SK-N-MC (cell line): ENCODE results near the gene HAPLN3.

Source experiments
- DNase-seq: peaks from one replicate; pipeline ENCODE4 v3.0.0-alpha.2; 2011; ENCODE audit warnings: low read depth, low spot score
- H3K27ac ChIP-seq: fragments of 200-600 bp; sonication (generic); 2 replicates; pipeline ENCODE4 v1.5.1; 2016; ENCODE audit warnings: mixed run types
- H3K36me3 ChIP-seq: fragments of 200-600 bp; sonication (generic); 2 replicates; pipeline ENCODE4 v1.6.1; 2017; ENCODE audit warnings: antibody characterized with exemption, low read length, mixed read lengths; ENCODE audit not compliant: insufficient read depth
- H3K4me3 ChIP-seq: fragments of 200-600 bp; sonication (generic); 2 replicates; pipeline ENCODE4 v1.5.1; 2016
- H3K9ac ChIP-seq: fragments of 200-600 bp; sonication (generic); 2 replicates; pipeline ENCODE4 v1.8.0; 2017; ENCODE audit warnings: mixed run types, mixed read lengths; ENCODE audit not compliant: insufficient read length
- H3K9me3 ChIP-seq: fragments of 200-600 bp; sonication (generic); 2 replicates; pipeline ENCODE4 v1.6.1; 2017; ENCODE audit warnings: low read depth, mild to moderate bottlenecking, antibody characterized with exemption, low read length, moderate library complexity, mixed read lengths
- EZH2 ChIP-seq: fragments of 200-600 bp; sonication (generic); IDR thresholded peaks from one replicate; pipeline ENCODE4 v1.6.1; 2017; ENCODE audit warnings: antibody characterized with exemption
- FOXP2 ChIP-seq: optimal IDR thresholded peaks from 2 replicates; pipeline ENCODE3; 2011; ENCODE audit warnings: mild to moderate bottlenecking, moderate library complexity; ENCODE audit not compliant: insufficient read depth; ENCODE audit errors: extremely low read length, control extremely low read depth
- POLR2AphosphoS5 ChIP-seq: IDR thresholded peaks from 2 replicates; pipeline ENCODE4 v1.6.1; 2012; ENCODE audit warnings: mild to moderate bottlenecking, low read depth, low read length, borderline replicate concordance

Gene HAPLN3

DNA sequence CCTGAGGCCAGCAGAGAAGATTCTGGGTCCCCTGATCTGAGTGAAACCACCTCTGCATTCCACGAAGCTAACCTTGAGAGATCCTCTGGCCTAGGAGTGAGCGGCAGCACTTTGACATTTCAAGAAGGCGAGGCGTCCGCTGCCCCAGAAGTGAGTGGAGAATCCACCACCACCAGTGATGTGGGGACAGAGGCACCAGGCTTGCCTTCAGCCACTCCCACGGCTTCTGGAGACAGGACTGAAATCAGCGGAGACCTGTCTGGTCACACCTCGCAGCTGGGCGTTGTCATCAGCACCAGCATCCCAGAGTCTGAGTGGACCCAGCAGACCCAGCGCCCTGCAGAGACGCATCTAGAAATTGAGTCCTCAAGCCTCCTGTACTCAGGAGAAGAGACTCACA, 36.4 kb downstream of the HAPLN3 start:
- no peak overlapping the region for H3K4me3 ChIP-seq
- H3K9me3 ChIP-seq: no peaks in the 10 kb centered on the region
- H3K27ac ChIP-seq: no peak overlapping the region
- no peak for DNase-seq
- TF ChIP-seq EZH2 (no peak), POLR2AphosphoS5 (no peak), FOXP2 (no peak)
- no peaks in the 10 kb centered on the region for H3K36me3 ChIP-seq
- H3K9ac ChIP-seq: no peak overlapping the region

GRCh38 chr15:88852476-88852875, 42.9 kb downstream of the HAPLN3 start:
- H3K9ac ChIP-seq: no peak overlapping the region
- H3K27ac ChIP-seq: no peak overlapping the region
- H3K36me3 ChIP-seq: no peaks in the 10 kb centered on the region
- TF ChIP-seq EZH2: no peak
- TF ChIP-seq FOXP2: no peak
- no peak for TF ChIP-seq POLR2AphosphoS5
- no peak for DNase-seq
- no peaks in the 10 kb centered on the region for H3K9me3 ChIP-seq
- no peak overlapping the region for H3K4me3 ChIP-seq

GRCh38 chr15:88849376-88850072, 45.8 kb downstream of the HAPLN3 start:
- Histone ChIP-seq H3K9me3 (no peaks in the 10 kb centered on the region), H3K27ac (no peak overlapping the region), H3K4me3 (no peak overlapping the region), H3K9ac (no peak overlapping the region), H3K36me3 (no peaks in the 10 kb centered on the region)
- TF ChIP-seq POLR2AphosphoS5 (no peak), EZH2 (no peak), FOXP2 (no peak)
- no peak for DNase-seq

DNA sequence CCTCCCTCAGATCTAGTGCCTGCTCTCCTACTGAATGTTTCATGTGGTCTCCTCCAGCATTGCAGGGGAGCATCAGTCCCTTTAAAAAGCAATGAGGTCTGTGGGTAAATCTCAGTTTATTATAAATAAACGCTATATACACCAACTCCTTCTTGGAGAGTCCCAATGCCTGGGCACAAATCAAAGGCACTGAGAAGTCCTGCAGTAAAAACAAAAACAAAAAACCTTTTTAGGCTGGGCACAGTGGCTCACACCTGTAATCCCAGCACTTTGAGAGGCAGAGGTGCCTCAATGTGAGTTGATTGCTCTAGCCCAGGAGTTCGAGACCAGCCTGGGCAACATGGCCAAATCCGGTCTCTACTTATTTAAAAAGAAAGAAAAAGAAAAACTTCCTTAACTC, 47.1 kb downstream of the HAPLN3 start:
- DNase-seq: no peak
- H3K27ac ChIP-seq: no peak overlapping the region
- no peaks in the 10 kb centered on the region for H3K36me3 ChIP-seq
- no peak for TF ChIP-seq POLR2AphosphoS5
- no peak for TF ChIP-seq FOXP2
- TF ChIP-seq EZH2: no peak
- no peak overlapping the region for H3K9ac ChIP-seq
- H3K4me3 ChIP-seq: no peak overlapping the region
- no peaks in the 10 kb centered on the region for H3K9me3 ChIP-seq

DNA sequence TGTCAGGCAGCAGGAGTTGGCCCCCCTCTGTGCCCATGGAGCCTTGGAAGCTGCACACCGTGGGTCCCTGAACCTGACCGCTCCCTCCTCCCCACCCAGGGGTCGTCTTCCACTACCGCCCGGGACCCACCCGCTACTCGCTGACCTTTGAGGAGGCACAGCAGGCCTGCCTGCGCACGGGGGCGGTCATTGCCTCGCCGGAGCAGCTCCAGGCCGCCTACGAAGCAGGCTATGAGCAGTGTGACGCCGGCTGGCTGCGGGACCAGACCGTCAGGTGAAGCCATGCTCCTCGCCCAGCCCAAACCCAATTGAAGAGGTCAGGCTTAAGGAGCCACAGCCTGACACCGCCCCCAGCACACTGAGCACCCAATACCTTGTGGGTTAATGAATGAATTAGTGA, 48.2 kb downstream of the HAPLN3 start:
- TF ChIP-seq EZH2: no peak
- no peak for TF ChIP-seq POLR2AphosphoS5
- TF ChIP-seq FOXP2: no peak
- no peaks in the 10 kb centered on the region for H3K9me3 ChIP-seq
- no peak for DNase-seq
- H3K4me3 ChIP-seq: no peak overlapping the region
- H3K9ac ChIP-seq: no peak overlapping the region
- no peak overlapping the region for H3K27ac ChIP-seq
- H3K36me3 ChIP-seq: no peaks in the 10 kb centered on the region

GRCh38 chr15:88845616-88846015, 49.7 kb downstream of the HAPLN3 start:
- no peak overlapping the region for H3K9ac ChIP-seq
- DNase-seq: no peak
- H3K27ac ChIP-seq: no peak overlapping the region
- TF ChIP-seq EZH2 (no peak), POLR2AphosphoS5 (no peak), FOXP2 (no peak)
- no peak overlapping the region for H3K4me3 ChIP-seq
- H3K9me3 ChIP-seq: no peaks in the 10 kb centered on the region
- no peaks in the 10 kb centered on the region for H3K36me3 ChIP-seq

DNA sequence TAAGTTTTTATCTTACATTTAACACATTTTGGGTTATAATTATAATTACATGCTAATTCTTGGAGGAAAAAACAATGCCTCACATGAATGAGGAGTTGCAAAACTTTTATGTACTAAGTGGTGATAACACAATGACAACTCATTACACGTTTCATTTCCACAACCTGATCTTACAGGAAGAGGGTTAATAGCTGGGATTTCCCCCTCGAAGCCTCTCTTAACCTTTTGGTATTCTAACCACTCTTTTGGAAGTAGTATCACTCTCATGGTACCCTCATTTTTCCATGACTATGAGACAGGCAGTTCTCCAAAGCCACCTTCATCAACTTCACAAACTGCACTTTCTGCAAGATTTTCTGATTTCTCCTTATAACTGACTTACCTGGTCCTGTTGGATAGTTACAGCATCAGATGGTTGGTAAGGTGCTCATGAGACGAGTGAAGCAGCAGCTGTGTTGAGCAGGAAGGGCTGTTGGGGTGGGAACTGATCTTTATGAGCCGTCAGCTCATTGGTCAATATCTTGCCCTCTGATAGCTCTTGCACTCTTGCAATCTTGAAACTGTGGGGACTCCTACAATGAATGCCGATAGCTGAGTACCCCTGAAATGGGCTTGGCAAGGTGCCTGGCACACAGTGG, 50.5 kb downstream of the HAPLN3 start:
- no peak overlapping the region for H3K27ac ChIP-seq
- no peaks in the 10 kb centered on the region for H3K9me3 ChIP-seq
- DNase-seq: no peak
- H3K9ac ChIP-seq: no peak overlapping the region
- H3K36me3 ChIP-seq: no peaks in the 10 kb centered on the region
- no peak for TF ChIP-seq EZH2
- TF ChIP-seq POLR2AphosphoS5: no peak
- TF ChIP-seq FOXP2: no peak
- H3K4me3 ChIP-seq: no peak overlapping the region

DNA sequence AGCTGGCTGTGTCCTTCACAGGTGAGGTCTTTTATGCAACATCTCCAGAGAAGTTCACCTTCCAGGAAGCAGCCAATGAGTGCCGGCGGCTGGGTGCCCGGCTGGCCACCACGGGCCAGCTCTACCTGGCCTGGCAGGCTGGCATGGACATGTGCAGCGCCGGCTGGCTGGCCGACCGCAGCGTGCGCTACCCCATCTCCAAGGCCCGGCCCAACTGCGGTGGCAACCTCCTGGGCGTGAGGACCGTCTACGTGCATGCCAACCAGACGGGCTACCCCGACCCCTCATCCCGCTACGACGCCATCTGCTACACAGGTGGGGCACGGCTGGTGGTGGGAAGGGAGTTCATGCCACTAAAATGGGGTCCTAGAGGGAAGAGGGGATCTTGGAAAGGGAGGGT, 52.0 kb downstream of the HAPLN3 start:
- no peaks in the 10 kb centered on the region for H3K9me3 ChIP-seq
- no peak overlapping the region for H3K9ac ChIP-seq
- H3K4me3 ChIP-seq: no peak overlapping the region
- DNase-seq: no peak
- TF ChIP-seq POLR2AphosphoS5 (no peak), FOXP2 (no peak), EZH2 (no peak)
- no peaks in the 10 kb centered on the region for H3K36me3 ChIP-seq
- no peak overlapping the region for H3K27ac ChIP-seq

- H3K4me3 ChIP-seq: no peak overlapping the region
- no peak overlapping the region for H3K27ac ChIP-seq
- TF ChIP-seq FOXP2: no peak
- TF ChIP-seq POLR2AphosphoS5: no peak
- TF ChIP-seq EZH2: no peak
- no peak for DNase-seq
- no peaks in the 10 kb centered on the region for H3K36me3 ChIP-seq
- H3K9me3 ChIP-seq: no peaks in the 10 kb centered on the region
- H3K9ac ChIP-seq: no peak overlapping the region
Measured at GRCh38 chr15:88842156-88842555, 53.2 kb downstream of the HAPLN3 start.
